Measurements from ENCODE around the gene SRRM1. TPM values are rescaled to one million over a fixed set of nuclear protein-coding genes. Genes with fewer than 3 reads are reported as not detected.

SRRM1 gene
- total and polyA plus RNA-seq, 10 of the 15 experiments (the other 5 are each of a cell fraction or from before 2014, with no cell fraction given): 36.8 to 285 (median 126) TPM

DNA sequence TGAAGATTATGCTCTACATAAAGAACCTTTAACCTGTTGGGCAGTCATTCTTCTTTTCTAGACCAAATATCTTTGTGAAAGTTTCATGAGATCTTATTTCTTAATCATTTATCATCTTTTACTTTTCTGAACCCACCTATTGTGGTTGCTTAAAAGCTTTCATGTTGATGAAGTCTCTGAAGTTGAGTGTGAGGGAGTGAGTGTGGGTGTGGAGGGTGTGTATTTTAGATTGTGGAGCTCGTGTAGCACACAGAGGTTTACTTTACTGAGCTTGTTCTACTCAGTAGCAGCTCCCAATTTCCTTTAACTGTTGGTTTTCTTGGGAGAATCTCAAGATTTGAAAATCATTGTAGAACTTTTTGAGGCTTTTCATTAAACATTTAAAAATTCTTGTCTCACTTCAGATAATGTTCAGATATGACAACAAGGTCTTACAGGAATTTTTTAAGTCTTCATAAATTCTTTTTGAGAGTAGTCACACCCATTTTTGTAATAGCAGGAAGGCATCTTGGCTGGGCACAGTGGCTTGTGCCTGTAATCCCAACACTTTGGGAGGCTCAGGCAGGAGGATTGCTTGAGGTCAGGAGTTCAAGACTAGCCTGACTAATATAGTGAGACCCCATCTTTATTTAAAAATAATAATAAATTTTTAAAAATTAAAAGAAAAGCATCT is 17.0 kb downstream of the SRRM1 start (continued):
- TF ChIP-seq, protein P1, sequence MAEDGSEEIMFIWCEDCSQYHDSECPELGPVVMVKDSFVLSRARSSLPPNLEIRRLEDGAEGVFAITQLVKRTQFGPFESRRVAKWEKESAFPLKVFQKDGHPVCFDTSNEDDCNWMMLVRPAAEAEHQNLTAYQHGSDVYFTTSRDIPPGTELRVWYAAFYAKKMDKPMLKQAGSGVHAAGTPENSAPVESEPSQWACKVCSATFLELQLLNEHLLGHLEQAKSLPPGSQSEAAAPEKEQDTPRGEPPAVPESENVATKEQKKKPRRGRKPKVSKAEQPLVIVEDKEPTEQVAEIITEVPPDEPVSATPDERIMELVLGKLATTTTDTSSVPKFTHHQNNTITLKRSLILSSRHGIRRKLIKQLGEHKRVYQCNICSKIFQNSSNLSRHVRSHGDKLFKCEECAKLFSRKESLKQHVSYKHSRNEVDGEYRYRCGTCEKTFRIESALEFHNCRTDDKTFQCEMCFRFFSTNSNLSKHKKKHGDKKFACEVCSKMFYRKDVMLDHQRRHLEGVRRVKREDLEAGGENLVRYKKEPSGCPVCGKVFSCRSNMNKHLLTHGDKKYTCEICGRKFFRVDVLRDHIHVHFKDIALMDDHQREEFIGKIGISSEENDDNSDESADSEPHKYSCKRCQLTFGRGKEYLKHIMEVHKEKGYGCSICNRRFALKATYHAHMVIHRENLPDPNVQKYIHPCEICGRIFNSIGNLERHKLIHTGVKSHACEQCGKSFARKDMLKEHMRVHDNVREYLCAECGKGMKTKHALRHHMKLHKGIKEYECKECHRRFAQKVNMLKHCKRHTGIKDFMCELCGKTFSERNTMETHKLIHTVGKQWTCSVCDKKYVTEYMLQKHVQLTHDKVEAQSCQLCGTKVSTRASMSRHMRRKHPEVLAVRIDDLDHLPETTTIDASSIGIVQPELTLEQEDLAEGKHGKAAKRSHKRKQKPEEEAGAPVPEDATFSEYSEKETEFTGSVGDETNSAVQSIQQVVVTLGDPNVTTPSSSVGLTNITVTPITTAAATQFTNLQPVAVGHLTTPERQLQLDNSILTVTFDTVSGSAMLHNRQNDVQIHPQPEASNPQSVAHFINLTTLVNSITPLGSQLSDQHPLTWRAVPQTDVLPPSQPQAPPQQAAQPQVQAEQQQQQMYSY (CRISPR knock-in tag; IDR thresholded peaks at IDR 0.05): no peak
- TF ChIP-seq MTA2 (IDR thresholded peaks at IDR 0.05; ENCODE audit: low read depth): no peak
- TF ChIP-seq BHLHE40 (IDR thresholded peaks at IDR 0.05; ENCODE audit: borderline replicate concordance in 1 of 2, low read depth in 2 of 2, low read length in 1 of 2): no peak
- no peak for TF ChIP-seq ATF3 (IDR thresholded peaks at IDR 0.05; ENCODE audit: borderline replicate concordance, extremely low read depth, low read depth, low read length)
- no peak for TF ChIP-seq CBX5 (IDR thresholded peaks at IDR 0.05; ENCODE audit: low read depth)
- TF ChIP-seq LARP7 (IDR thresholded peaks at IDR 0.05): no peak
- TF ChIP-seq SIX5 (IDR thresholded peaks at IDR 0.05; ENCODE audit: low read depth, low read length, severe bottlenecking): no peak
- no peak for TF ChIP-seq EED (IDR thresholded peaks at IDR 0.05; ENCODE audit: low read depth)
- no peak for TF ChIP-seq MEF2B (IDR thresholded peaks at IDR 0.05; ENCODE audit: partially characterized antibody, poor library complexity, severe bottlenecking)
- no peak for TF ChIP-seq IKZF2 (IDR thresholded peaks at IDR 0.05)
- no peak for TF ChIP-seq RB1 (IDR thresholded peaks at IDR 0.05; ENCODE audit: borderline replicate concordance)
